GM23248 (cell line): Measurements from ENCODE around the gene RNASEH1.

Experiments used
- EZH2 ChIP-seq: fragments of 200-600 bp; sonication (generic); IDR thresholded peaks from 2 replicates; pipeline ENCODE4 v1.6.1; 2018; ENCODE audit warnings: antibody characterized with exemption, mild to moderate bottlenecking; ENCODE audit not compliant: insufficient read depth, poor library complexity, severe bottlenecking
- EZH2phosphoT487 ChIP-seq: fragments of 200-600 bp; sonication (generic); IDR thresholded peaks from 2 replicates; pipeline ENCODE4 v1.6.1; 2018; ENCODE audit warnings: antibody characterized with exemption, moderate library complexity, mild to moderate bottlenecking, low read depth; ENCODE audit not compliant: insufficient read depth

DNA sequence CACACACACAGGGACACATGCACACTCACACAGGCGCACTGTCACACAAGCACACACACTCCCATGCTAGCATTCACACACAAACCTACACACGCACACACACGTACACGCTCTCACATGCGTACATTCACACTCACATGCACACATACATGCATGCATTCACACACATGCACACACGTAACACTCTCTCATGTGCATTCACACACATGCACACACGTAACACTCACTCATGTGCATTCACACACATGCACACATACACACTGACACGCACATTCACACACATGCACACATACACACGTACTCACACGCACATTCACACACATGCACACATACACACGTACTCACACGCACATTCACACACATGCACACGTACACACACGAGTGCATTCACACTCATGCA, 55.1 kb downstream of the RNASEH1 start:
- TF ChIP-seq EZH2 = no peak
- TF ChIP-seq EZH2phosphoT487 = no peak
